ENCODE data around the gene DCC. TPM values are rescaled to one million over a fixed set of nuclear protein-coding genes. Genes with fewer than 3 reads are reported as not detected.

The DCC gene, protein sequence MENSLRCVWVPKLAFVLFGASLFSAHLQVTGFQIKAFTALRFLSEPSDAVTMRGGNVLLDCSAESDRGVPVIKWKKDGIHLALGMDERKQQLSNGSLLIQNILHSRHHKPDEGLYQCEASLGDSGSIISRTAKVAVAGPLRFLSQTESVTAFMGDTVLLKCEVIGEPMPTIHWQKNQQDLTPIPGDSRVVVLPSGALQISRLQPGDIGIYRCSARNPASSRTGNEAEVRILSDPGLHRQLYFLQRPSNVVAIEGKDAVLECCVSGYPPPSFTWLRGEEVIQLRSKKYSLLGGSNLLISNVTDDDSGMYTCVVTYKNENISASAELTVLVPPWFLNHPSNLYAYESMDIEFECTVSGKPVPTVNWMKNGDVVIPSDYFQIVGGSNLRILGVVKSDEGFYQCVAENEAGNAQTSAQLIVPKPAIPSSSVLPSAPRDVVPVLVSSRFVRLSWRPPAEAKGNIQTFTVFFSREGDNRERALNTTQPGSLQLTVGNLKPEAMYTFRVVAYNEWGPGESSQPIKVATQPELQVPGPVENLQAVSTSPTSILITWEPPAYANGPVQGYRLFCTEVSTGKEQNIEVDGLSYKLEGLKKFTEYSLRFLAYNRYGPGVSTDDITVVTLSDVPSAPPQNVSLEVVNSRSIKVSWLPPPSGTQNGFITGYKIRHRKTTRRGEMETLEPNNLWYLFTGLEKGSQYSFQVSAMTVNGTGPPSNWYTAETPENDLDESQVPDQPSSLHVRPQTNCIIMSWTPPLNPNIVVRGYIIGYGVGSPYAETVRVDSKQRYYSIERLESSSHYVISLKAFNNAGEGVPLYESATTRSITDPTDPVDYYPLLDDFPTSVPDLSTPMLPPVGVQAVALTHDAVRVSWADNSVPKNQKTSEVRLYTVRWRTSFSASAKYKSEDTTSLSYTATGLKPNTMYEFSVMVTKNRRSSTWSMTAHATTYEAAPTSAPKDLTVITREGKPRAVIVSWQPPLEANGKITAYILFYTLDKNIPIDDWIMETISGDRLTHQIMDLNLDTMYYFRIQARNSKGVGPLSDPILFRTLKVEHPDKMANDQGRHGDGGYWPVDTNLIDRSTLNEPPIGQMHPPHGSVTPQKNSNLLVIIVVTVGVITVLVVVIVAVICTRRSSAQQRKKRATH (N-terminal part only)
- total RNA-seq = under 1 TPM in 1 of 2 donors, not detected in 1; 0.33 TPM

DNA sequence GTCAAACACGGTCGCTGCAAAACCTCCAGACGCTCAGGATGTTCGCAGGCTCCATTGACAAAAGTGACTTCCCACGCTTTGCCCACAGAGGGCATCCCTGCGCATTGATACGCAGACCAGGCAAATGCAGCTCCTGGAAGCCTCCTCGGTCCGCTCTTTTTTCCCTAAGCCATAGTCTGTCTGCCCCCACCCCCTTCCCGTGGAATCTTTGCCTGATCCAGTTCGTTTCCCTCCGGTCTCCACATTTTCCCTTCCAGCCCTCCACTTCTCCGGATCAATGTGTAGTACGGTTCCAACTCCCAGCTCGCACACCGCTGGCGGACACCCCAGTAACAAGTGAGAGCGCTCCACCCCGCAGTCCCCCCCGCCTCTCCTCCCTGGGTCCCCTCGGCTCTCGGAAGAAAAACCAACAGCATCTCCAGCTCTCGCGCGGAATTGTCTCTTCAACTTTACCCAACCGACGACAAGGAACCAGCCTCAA lies at the start of gene DCC:
TSS of gene DCC (plus strand) at position 307 of the 481 bp plus-strand sequence. CDS start 591 bp downstream, outside the sequence.
- no peaks in the 10 kb centered on the region for H3K36me3 ChIP-seq (replicated peaks in 1 of 2; ENCODE audit: insufficient read depth in 1 of 2, low read depth in 2 of 2)
- TF ChIP-seq, protein P1, sequence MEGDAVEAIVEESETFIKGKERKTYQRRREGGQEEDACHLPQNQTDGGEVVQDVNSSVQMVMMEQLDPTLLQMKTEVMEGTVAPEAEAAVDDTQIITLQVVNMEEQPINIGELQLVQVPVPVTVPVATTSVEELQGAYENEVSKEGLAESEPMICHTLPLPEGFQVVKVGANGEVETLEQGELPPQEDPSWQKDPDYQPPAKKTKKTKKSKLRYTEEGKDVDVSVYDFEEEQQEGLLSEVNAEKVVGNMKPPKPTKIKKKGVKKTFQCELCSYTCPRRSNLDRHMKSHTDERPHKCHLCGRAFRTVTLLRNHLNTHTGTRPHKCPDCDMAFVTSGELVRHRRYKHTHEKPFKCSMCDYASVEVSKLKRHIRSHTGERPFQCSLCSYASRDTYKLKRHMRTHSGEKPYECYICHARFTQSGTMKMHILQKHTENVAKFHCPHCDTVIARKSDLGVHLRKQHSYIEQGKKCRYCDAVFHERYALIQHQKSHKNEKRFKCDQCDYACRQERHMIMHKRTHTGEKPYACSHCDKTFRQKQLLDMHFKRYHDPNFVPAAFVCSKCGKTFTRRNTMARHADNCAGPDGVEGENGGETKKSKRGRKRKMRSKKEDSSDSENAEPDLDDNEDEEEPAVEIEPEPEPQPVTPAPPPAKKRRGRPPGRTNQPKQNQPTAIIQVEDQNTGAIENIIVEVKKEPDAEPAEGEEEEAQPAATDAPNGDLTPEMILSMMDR (IDR thresholded peaks at IDR 0.05) = peak in 6 of 7 experiments; percentile 22 to 61 (median 57)
- TF ChIP-seq POLR2A (IDR thresholded peaks at IDR 0.05) = no peak
- peaks cover 0 to 8% of the 10 kb centered on the region in 2 donors for H3K27me3 ChIP-seq
- 1% methylated on average over 26 to 27 of the region's 27 CpGs for WGBS, 2 donors
- DNase-seq = peak; percentile 54 to 69 (median 62)
- intact Hi-C loops (cut with DNase I) = loop anchor here (10.0 kb wide), 1 partner anchor 565 kb away; no protein-coding TSS in a partner anchor
- peak; percentile 79 for ATAC-seq
- peaks cover 14% of the 10 kb centered on the region for H3K4me1 ChIP-seq
- no peaks in the 10 kb centered on the region for H3K9me3 ChIP-seq
- H3K4me3 ChIP-seq = no peak within 1 kb of the TSS
- no peak within 1 kb of the TSS for H3K27ac ChIP-seq

DNA sequence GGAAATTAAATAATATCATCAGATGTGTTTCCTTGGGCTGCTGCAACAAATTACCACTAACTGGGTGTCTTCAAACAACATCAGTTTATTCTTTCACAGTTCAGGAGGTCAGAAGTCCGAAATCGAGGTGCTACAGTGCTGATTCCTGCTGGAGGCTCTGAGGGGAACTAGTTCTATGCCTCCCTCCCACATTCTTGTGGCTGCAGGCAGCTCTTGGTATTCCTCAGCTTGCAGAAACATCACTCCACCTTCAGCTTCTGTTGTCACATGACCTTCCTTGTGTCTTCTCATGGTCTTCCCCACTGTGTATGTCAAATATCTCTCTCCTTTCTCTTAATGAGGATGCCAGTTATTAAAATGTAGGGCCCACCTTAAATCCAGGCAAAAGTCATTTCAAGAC lies 29.3 kb upstream of the DCC start:
- no peak overlapping the region for H3K4me3 ChIP-seq
- intact Hi-C loops (cut with DNase I) = no loop called here
- peaks cover 14% of the 10 kb centered on the region for H3K4me1 ChIP-seq
- TF ChIP-seq, protein P1 (IDR thresholded peaks at IDR 0.05) = no peak
- TF ChIP-seq POLR2A (IDR thresholded peaks at IDR 0.05) = no peak
- DNase-seq = no peak
- H3K27me3 ChIP-seq = no peaks in the 10 kb centered on the region
- no peaks in the 10 kb centered on the region for H3K9me3 ChIP-seq
- WGBS, 2 donors = 39 to 47% methylated on average over 2 of the region's 2 CpGs
- H3K27ac ChIP-seq = no peak overlapping the region
- H3K36me3 ChIP-seq (replicated peaks in 1 of 2; ENCODE audit: insufficient read depth in 1 of 2, low read depth in 2 of 2) = no peaks in the 10 kb centered on the region
- no peak for ATAC-seq

DNA sequence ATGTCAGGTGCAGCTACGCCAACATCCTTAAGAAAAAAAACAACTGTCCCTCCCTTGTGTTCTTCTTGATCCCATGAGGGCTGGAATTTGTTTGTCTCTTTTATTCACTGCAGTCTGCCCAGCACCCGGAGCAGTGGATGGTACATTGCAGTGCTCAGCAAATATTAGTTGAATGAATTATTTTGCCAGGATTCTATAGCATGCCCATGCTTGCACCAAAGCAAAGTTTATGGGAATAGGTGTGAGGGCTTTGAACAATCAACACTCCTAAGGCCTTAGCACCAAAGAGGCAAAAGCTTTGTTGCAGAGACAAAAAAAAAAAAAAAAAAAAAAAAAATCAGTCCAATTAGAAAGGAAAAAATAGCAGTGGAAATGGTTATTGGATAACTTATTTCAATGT lies 28.7 kb upstream of the DCC start:
- Histone ChIP-seq H3K9me3 (no peaks in the 10 kb centered on the region), H3K27ac (no peak overlapping the region), H3K36me3 (replicated peaks in 1 of 2; ENCODE audit: insufficient read depth in 1 of 2, low read depth in 2 of 2) (no peaks in the 10 kb centered on the region), H3K4me3 (no peak overlapping the region), H3K27me3 (no peaks in the 10 kb centered on the region), H3K4me1 (peaks cover 14% of the 10 kb centered on the region)
- ATAC-seq = no peak
- WGBS, 2 donors = 69 to 76% methylated on average over 2 of the region's 2 CpGs
- intact Hi-C loops (cut with DNase I) = no loop called here
- no peak for DNase-seq
- TF ChIP-seq POLR2A (IDR thresholded peaks at IDR 0.05) = no peak
- TF ChIP-seq, protein P1 (IDR thresholded peaks at IDR 0.05) = no peak

DNA sequence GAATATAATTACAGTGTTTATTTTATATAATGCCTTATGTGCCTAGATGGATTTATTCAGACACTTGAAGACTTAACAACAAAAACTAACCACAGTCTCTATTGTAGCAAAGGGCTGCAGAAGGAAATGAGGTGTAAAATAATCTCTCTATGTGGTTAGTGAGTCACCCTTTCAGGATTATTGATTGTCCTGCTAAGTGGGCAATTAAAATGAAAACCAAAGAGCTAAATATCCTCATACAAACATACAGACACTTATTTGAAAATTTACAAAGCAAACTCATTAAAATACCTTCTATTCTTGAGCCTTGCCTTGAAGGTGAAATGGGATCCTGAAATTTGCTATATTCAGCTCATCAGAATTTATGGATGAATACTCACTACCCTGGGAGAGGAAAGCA lies 27.7 kb upstream of the DCC start:
- Histone ChIP-seq H3K27ac (no peak overlapping the region), H3K36me3 (replicated peaks in 1 of 2; ENCODE audit: insufficient read depth in 1 of 2, low read depth in 2 of 2) (no peaks in the 10 kb centered on the region), H3K4me3 (no peak overlapping the region), H3K27me3 (no peaks in the 10 kb centered on the region), H3K9me3 (no peaks in the 10 kb centered on the region), H3K4me1 (peaks cover 14% of the 10 kb centered on the region)
- intact Hi-C loops (cut with DNase I) = no loop called here
- TF ChIP-seq POLR2A (IDR thresholded peaks at IDR 0.05) = no peak
- TF ChIP-seq, protein P1 (IDR thresholded peaks at IDR 0.05) = no peak
- DNase-seq = no peak
- peak; percentile 60 for ATAC-seq

All from body of pancreas (tissue), 4 donors.